ENCODE data around the gene FAM13C.
A peak's percentile ranks its signal among the peaks of the same experiment; 100 is the strongest.

GRCh38 chr10:59362144-59362958 lies at the start of gene FAM13C:
- TF ChIP-seq POLR2A (IDR thresholded peaks at IDR 0.05; ENCODE audit: low read depth, low read length) (no peak), CHD1 (IDR thresholded peaks at IDR 0.05; ENCODE audit: low read depth, low read length) (no peak), RAD21 (IDR thresholded peaks at IDR 0.05; ENCODE audit: low read length) (no peak), MAFK (IDR thresholded peaks at IDR 0.05; ENCODE audit: low read depth, low read length) (no peak), RFX5 (IDR thresholded peaks at IDR 0.05; ENCODE audit: low read depth, low read length) (no peak), NFE2L2 (IDR thresholded peaks at IDR 0.05; ENCODE audit: low read depth, low read length) (no peak), MXI1 (IDR thresholded peaks at IDR 0.05; ENCODE audit: borderline replicate concordance, low read depth, low read length) (no peak), CEBPB (IDR thresholded peaks at IDR 0.05; ENCODE audit: low read depth, low read length) (no peak), BHLHE40 (IDR thresholded peaks at IDR 0.05; ENCODE audit: low read depth, low read length) (peak; percentile 68; the same call in 1 of the 2 replicates), MAZ (IDR thresholded peaks at IDR 0.05; ENCODE audit: borderline replicate concordance, low read depth, low read length) (no peak), SMC3 (IDR thresholded peaks at IDR 0.05; ENCODE audit: low read depth, low read length) (no peak)
- TF ChIP-seq, protein P1, sequence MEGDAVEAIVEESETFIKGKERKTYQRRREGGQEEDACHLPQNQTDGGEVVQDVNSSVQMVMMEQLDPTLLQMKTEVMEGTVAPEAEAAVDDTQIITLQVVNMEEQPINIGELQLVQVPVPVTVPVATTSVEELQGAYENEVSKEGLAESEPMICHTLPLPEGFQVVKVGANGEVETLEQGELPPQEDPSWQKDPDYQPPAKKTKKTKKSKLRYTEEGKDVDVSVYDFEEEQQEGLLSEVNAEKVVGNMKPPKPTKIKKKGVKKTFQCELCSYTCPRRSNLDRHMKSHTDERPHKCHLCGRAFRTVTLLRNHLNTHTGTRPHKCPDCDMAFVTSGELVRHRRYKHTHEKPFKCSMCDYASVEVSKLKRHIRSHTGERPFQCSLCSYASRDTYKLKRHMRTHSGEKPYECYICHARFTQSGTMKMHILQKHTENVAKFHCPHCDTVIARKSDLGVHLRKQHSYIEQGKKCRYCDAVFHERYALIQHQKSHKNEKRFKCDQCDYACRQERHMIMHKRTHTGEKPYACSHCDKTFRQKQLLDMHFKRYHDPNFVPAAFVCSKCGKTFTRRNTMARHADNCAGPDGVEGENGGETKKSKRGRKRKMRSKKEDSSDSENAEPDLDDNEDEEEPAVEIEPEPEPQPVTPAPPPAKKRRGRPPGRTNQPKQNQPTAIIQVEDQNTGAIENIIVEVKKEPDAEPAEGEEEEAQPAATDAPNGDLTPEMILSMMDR (conservative IDR thresholded peaks at IDR 0.05; ENCODE audit: low read depth, low read length), result no peak
- TF ChIP-seq, protein P2, sequence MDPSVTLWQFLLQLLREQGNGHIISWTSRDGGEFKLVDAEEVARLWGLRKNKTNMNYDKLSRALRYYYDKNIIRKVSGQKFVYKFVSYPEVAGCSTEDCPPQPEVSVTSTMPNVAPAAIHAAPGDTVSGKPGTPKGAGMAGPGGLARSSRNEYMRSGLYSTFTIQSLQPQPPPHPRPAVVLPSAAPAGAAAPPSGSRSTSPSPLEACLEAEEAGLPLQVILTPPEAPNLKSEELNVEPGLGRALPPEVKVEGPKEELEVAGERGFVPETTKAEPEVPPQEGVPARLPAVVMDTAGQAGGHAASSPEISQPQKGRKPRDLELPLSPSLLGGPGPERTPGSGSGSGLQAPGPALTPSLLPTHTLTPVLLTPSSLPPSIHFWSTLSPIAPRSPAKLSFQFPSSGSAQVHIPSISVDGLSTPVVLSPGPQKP (IDR thresholded peaks at IDR 0.05; ENCODE audit: borderline replicate concordance, low read depth, low read length), result no peak
- TF ChIP-seq, protein P3, sequence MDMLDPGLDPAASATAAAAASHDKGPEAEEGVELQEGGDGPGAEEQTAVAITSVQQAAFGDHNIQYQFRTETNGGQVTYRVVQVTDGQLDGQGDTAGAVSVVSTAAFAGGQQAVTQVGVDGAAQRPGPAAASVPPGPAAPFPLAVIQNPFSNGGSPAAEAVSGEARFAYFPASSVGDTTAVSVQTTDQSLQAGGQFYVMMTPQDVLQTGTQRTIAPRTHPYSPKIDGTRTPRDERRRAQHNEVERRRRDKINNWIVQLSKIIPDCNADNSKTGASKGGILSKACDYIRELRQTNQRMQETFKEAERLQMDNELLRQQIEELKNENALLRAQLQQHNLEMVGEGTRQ (IDR thresholded peaks at IDR 0.05; ENCODE audit: low read depth, low read length), result no peak
